Measurements from ENCODE around the gene ACTN4. TPM values are rescaled to one million over a fixed set of nuclear protein-coding genes. Genes with fewer than 3 reads are reported as not detected.

ACTN4 gene
- polyA plus RNA-seq, 2 of the 4 experiments (the other 2 are of a cell fraction) = 605 to 967 TPM

DNA sequence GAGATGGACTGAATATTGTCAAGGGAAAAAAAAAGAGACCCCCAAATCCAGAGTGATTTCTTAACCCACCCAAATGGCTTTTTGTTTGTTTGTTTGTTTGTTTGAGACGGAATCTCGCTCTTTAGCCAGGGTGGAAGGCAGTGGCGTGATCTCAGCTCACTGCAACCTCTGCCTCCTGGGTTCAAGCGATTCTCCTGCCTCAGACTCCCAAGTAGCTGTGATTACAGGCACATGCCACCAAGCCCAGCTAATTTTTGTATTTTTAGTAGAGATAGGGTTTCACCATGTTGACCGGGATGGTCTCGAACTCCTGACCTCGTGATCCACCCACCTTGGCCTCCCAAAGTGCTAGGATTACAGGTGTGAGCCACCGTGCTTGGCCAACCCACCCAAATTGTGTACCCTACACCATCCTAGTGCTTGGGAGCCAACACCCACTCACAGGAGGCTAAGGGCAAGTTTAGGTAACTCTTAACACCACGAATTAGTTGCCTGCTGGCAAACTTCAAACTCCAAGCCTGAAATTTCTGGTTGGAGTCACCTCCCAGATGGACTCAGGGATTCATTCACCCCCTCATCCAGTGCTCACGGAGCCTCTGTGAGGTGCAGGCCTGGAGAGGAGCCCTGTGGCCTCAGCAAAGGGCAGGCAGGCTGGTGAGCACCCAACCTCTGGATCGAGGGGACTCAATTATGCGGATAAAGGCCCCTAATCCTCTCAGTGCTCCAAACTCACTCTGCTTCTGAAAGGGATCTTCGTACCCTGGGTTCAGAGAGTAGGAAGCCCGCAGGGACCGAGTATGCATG lies 37.6 kb downstream of the ACTN4 start (continued):
- TF ChIP-seq JUN (IDR thresholded peaks at IDR 0.05) (0 out of 5 replicates have a peak, but pooled peaks of 1 of the 2 experiments have one; percentile 5), REST (IDR thresholded peaks at IDR 0.05) (no peak), HEYL (CRISPR knock-in tag; IDR thresholded peaks at IDR 0.05) (no peak; the same call in 1 of the 2 replicates), ZFP36 (IDR thresholded peaks at IDR 0.05; ENCODE audit: borderline replicate concordance, partially characterized antibody) (no peak), HOXB13 (CRISPR knock-in tag; IDR thresholded peaks at IDR 0.05; ENCODE audit: low read depth) (peak; percentile 54; the same call in 1 of the 2 replicates), ZSCAN20 (CRISPR knock-in tag; IDR thresholded peaks at IDR 0.05) (0 out of 2 replicates have a peak, but pooled peaks have one; percentile 43), MAZ (IDR thresholded peaks at IDR 0.05; ENCODE audit: borderline replicate concordance, low read depth, low read length) (no peak), CHD2 (IDR thresholded peaks at IDR 0.05; ENCODE audit: low read length, partially characterized antibody) (no peak), EHF (CRISPR knock-in tag; IDR thresholded peaks at IDR 0.05) (peak; percentile 82), KDM5A (IDR thresholded peaks at IDR 0.05) (no peak), TFCP2L1 (CRISPR knock-in tag; IDR thresholded peaks at IDR 0.05) (no peak; the same call in 1 of the 2 replicates), FOSB (CRISPR knock-in tag; IDR thresholded peaks at IDR 0.05) (peak; percentile 91; the same call in 1 of the 2 replicates), NFE2L2 (conservative IDR thresholded peaks at IDR 0.05; ENCODE audit: low read length) (no peak), HDAC2 (IDR thresholded peaks at IDR 0.05) (no peak), SREBF2 (IDR thresholded peaks at IDR 0.05) (no peak), CBX2 (IDR thresholded peaks at IDR 0.05; ENCODE audit: borderline replicate concordance, low read depth) (no peak), PHF8 (IDR thresholded peaks at IDR 0.05; ENCODE audit: borderline replicate concordance, low read depth) (no peak), ESRRA (IDR thresholded peaks at IDR 0.05; ENCODE audit: borderline replicate concordance, low read length) (no peak), ZC3H11A (IDR thresholded peaks at IDR 0.05) (peak; percentile 15; the same call in 1 of the 2 replicates), JUNB (IDR thresholded peaks at IDR 0.05) (no peak), HOXB5 (CRISPR knock-in tag; IDR thresholded peaks at IDR 0.05) (no peak), TP53 (CRISPR knock-in tag; IDR thresholded peaks at IDR 0.05) (no peak), HES2 (IDR thresholded peaks at IDR 0.05) (no peak), CBX8 (IDR thresholded peaks at IDR 0.05) (no peak), HOXA7 (CRISPR knock-in tag; IDR thresholded peaks at IDR 0.05) (peak; percentile 96), FOXS1 (CRISPR knock-in tag; IDR thresholded peaks at IDR 0.05) (peak; percentile 6; the same call in 1 of the 2 replicates)
- TF ChIP-seq, protein P1, sequence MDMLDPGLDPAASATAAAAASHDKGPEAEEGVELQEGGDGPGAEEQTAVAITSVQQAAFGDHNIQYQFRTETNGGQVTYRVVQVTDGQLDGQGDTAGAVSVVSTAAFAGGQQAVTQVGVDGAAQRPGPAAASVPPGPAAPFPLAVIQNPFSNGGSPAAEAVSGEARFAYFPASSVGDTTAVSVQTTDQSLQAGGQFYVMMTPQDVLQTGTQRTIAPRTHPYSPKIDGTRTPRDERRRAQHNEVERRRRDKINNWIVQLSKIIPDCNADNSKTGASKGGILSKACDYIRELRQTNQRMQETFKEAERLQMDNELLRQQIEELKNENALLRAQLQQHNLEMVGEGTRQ (IDR thresholded peaks at IDR 0.05) = no peak
- TF ChIP-seq, protein P2, sequence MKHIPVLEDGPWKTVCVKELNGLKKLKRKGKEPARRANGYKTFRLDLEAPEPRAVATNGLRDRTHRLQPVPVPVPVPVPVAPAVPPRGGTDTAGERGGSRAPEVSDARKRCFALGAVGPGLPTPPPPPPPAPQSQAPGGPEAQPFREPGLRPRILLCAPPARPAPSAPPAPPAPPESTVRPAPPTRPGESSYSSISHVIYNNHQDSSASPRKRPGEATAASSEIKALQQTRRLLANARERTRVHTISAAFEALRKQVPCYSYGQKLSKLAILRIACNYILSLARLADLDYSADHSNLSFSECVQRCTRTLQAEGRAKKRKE (CRISPR knock-in tag; IDR thresholded peaks at IDR 0.05; ENCODE audit: low read depth) = peak; percentile 68; the same call in 1 of the 2 replicates
- TF ChIP-seq, protein P3, sequence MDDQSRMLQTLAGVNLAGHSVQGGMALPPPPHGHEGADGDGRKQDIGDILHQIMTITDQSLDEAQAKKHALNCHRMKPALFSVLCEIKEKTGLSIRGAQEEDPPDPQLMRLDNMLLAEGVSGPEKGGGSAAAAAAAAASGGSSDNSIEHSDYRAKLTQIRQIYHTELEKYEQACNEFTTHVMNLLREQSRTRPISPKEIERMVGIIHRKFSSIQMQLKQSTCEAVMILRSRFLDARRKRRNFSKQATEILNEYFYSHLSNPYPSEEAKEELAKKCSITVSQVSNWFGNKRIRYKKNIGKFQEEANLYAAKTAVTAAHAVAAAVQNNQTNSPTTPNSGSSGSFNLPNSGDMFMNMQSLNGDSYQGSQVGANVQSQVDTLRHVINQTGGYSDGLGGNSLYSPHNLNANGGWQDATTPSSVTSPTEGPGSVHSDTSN (IDR thresholded peaks at IDR 0.05) = no peak
